Endothelial cell of umbilical vein (primary cell): ENCODE results near the gene TERF2IP. TPM values are rescaled to one million over a fixed set of nuclear protein-coding genes. Genes with fewer than 3 reads are reported as not detected.

Source experiments
- BruUV-seq: library from RNA; stranded (reverse); fragments of 400-500 nt; replicated peaks from 2 replicates; lab custom pipeline; 2021; lab: Mats Ljungman, UMichigan
- CTCF ChIA-PET: fragments of 300-600, 350-600 bp; sonication (Branson Sonifier 250); formaldehyde crosslinking; loops from one replicate; lab custom pipeline; 2021; ENCODE audit warnings: antibody characterized with exemption, inconsistent platforms; lab: Charles Lee
- POLR2A ChIA-PET: fragments of 300-600, 350-600 bp; sonication (Branson Sonifier 250); formaldehyde crosslinking; loops from one replicate; lab custom pipeline; 2021; ENCODE audit warnings: antibody characterized with exemption, inconsistent platforms; lab: Charles Lee
- DNase-seq: peaks from one replicate; pipeline ENCODE4 v3.0.0-alpha.2; 2011; ENCODE audit warnings: low read depth, low spot score
- FAIRE-seq: peaks from 2 replicates; lab custom pipeline; 2011; peaks lifted over from hg19 to GRCh38; lab: Jason Lieb, UNC
- H2AFZ ChIP-seq: 2 replicates; pipeline ENCODE4 v1.6.0; 2012; ENCODE audit warnings: low read depth, low read length, control low read depth, inconsistent platforms
- H3K27ac ChIP-seq: 2 replicates; pipeline ENCODE4 v1.5.1; 2011; ENCODE audit warnings: low read depth, mild to moderate bottlenecking, control low read depth, low read length, moderate library complexity; ENCODE audit not compliant: insufficient read depth
- H3K27me3 ChIP-seq, 2 experiments: 2 replicates each; pipeline versions ENCODE4 v1.6.0 to v1.6.1; 2011; ENCODE audit warnings: low read length in 2 of 2, mixed read lengths in 1 of 2; ENCODE audit not compliant: control insufficient read depth in 2 of 2, insufficient read depth in 2 of 2
- H3K36me3 ChIP-seq, 2 experiments: 2 replicates in 1 of 2; 3 replicates in 1 of 2; pipeline ENCODE4 v1.5.1; 2011; ENCODE audit warnings: low read length in 2 of 2, mild to moderate bottlenecking in 1 of 2, moderate library complexity in 1 of 2; ENCODE audit not compliant: control insufficient read depth in 2 of 2, insufficient read depth in 2 of 2; ENCODE audit errors: extremely low read depth in 1 of 2
- H3K4me1 ChIP-seq: 3 replicates; pipeline ENCODE4 v1.5.1; 2011; ENCODE audit warnings: mild to moderate bottlenecking, low read length; ENCODE audit not compliant: control insufficient read depth, insufficient read depth; ENCODE audit errors: extremely low read depth
- H3K4me2 ChIP-seq: 2 replicates; pipeline ENCODE4 v1.6.1; 2011; ENCODE audit warnings: low read length, control low read depth, mixed read lengths; ENCODE audit not compliant: insufficient read depth
- H3K4me3 ChIP-seq, 3 experiments: fragments of 200-600 bp in 1 of 3; sonication (generic), shearing (Covaris generic) in 1 of 3; replicated peaks in 1 of 3; 2 replicates each; pipeline ENCODE4 v1.5.1; 2011 to 2016; ENCODE audit warnings: control low read depth in 3 of 3, low read length in 3 of 3, mild to moderate bottlenecking in 2 of 3, inconsistent platforms in 1 of 3, low read depth in 1 of 3, moderate library complexity in 1 of 3; ENCODE audit not compliant: insufficient read depth in 1 of 3
- H3K79me2 ChIP-seq: 2 replicates; pipeline ENCODE4 v1.6.0; 2012; ENCODE audit warnings: low read length, inconsistent platforms; ENCODE audit not compliant: control insufficient read depth, insufficient read depth
- H3K9ac ChIP-seq: replicated peaks from 2 replicates; pipeline ENCODE3; 2011; ENCODE audit warnings: low read length, control low read depth; ENCODE audit not compliant: insufficient read depth; ENCODE audit errors: extremely low read depth
- H3K9me1 ChIP-seq: replicated peaks from 3 replicates; pipeline ENCODE4 v1.6.0; 2011; ENCODE audit warnings: mild to moderate bottlenecking, low read length; ENCODE audit not compliant: control insufficient read depth, insufficient read depth; ENCODE audit errors: extremely low read depth
- H3K9me3 ChIP-seq: replicated peaks from 2 replicates; pipeline ENCODE4 v1.5.1; 2012; ENCODE audit warnings: low read length, inconsistent platforms; ENCODE audit not compliant: control insufficient read depth, insufficient read depth
- H4K20me1 ChIP-seq: replicated peaks from 2 replicates; pipeline ENCODE3; 2011; ENCODE audit warnings: mild to moderate bottlenecking, low read length; ENCODE audit not compliant: control insufficient read depth, insufficient read depth; ENCODE audit errors: extremely low read depth
- CTCF ChIP-seq, 2 donors: IDR thresholded peaks; 1 replicate in 1 of 2; 2 replicates in 1 of 2; pipeline ENCODE4 v1.5.1; 2011; ENCODE audit warnings: low read length in 2 of 2, mild to moderate bottlenecking in 2 of 2, moderate library complexity in 2 of 2, control low read depth in 1 of 2, inconsistent platforms in 1 of 2, low read depth in 1 of 2; ENCODE audit not compliant: insufficient read depth in 1 of 2; ENCODE audit errors: extremely low read depth in 1 of 2
- EZH2 ChIP-seq: IDR thresholded peaks from 2 replicates; pipeline ENCODE4 v1.6.1; 2012; ENCODE audit warnings: borderline replicate concordance, low read depth, mild to moderate bottlenecking, moderate library complexity, low read length, inconsistent platforms; ENCODE audit not compliant: severe bottlenecking
- FOS ChIP-seq: IDR thresholded peaks from 2 replicates; pipeline ENCODE4 v1.6.1; 2011; ENCODE audit warnings: mild to moderate bottlenecking, low read length, moderate library complexity, borderline replicate concordance; ENCODE audit not compliant: insufficient read depth
- GATA2 ChIP-seq: IDR thresholded peaks from 2 replicates; pipeline ENCODE4 v1.7.0; 2011; ENCODE audit warnings: low read depth, mild to moderate bottlenecking, moderate library complexity, mixed read lengths, low read length; ENCODE audit not compliant: insufficient read length, insufficient read depth
- JUN ChIP-seq: IDR thresholded peaks from 2 replicates; pipeline ENCODE4 v1.6.1; 2011; ENCODE audit warnings: borderline replicate concordance, low read depth; ENCODE audit not compliant: insufficient read length, insufficient read depth
- MYC ChIP-seq: IDR thresholded peaks from one replicate; pipeline ENCODE4 v1.6.1; 2011; ENCODE audit warnings: mild to moderate bottlenecking, low read depth, low read length
- POLR2A ChIP-seq: IDR thresholded peaks from 2 replicates; pipeline ENCODE4 v1.6.1; 2012; ENCODE audit warnings: low read depth, mild to moderate bottlenecking, control low read depth, low read length
- POLR2AphosphoS5 ChIP-seq: IDR thresholded peaks from 2 replicates; pipeline ENCODE4 v1.6.1; 2012; ENCODE audit warnings: low read depth, mild to moderate bottlenecking, control low read depth, low read length, moderate library complexity; ENCODE audit not compliant: insufficient read depth
- dilution Hi-C: fragments of 300-500 bp; cut with MboI; formaldehyde crosslinking; loops from one replicate; pipeline ENCODE4 v1.15.0; 2019; ENCODE audit warnings: low sequenced_read_pairs; ENCODE audit not compliant: extremely low pct_ligation_motif_present
- intact Hi-C: fragments of 100-400 bp; cut with micrococcal nuclease; formaldehyde crosslinking; loops from one replicate; pipeline ENCODE4 v1.10.0; 2022
- polyA plus RNA-seq, 4 experiments: library from polyadenylated mRNA; depleted of rRNA in 3 of 4; stranded (reverse) in 3 of 4; unstranded in 1 of 4; fragments of >200 nt; gene quantifications; 2 replicates each; pipeline versions ENCODE4 v1.2.1 to v1.2.3, GENCODE V29; 2011 to 2012; ENCODE audit warnings: missing spikeins in 1 of 4
- total RNA-seq: library from RNA; stranded (reverse); gene quantifications from 2 replicates; pipeline ENCODE4 v1.2.3, GENCODE V29; 2021
- TF ChIP-seq, protein P1 (sequence below): IDR thresholded peaks from 2 replicates; pipeline ENCODE4 v1.6.1; 2011; ENCODE audit not compliant: insufficient read depth, insufficient read length

Gene TERF2IP
- total and polyA plus RNA-seq, 2 donors (not counting 3 experiments of a cell fraction or from before 2014, with no cell fraction given): 19.0 to 41.5 TPM

DNA sequence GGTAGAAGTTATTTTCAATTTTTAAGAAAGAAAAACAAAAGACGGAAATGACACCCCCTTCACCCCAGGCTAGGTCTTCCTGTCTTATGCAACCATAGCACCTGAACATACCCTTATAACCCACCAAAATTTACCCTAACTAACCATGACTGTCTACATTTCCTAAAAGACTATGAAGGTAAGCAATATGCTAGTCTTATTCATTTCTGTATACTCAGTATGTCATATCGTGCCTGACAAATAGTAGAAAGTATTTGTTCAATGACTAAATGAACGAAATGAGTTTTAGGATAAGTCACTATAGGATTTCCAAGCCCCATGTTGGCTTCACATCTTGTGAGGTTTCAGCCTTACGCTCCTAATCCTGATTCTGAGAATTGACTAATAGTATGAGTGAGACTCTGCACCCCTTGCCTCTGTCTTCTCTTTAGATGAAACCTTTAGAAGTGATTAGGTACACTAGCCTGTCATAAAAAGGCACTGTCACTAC, 31.0 kb upstream of the TERF2IP start:
- H3K4me2 ChIP-seq: no peak overlapping the region
- H3K36me3 ChIP-seq: peaks cover 11 to 12% of the 10 kb centered on the region in 2 experiments
- no peak overlapping the region for H3K4me3 ChIP-seq
- FAIRE-seq (no peak), DNase-seq (no peak)
- no peaks in the 10 kb centered on the region for H3K27me3 ChIP-seq
- TF ChIP-seq JUN: no peak
- no peak for TF ChIP-seq POLR2AphosphoS5
- no peak for TF ChIP-seq POLR2A
- TF ChIP-seq, protein P1, sequence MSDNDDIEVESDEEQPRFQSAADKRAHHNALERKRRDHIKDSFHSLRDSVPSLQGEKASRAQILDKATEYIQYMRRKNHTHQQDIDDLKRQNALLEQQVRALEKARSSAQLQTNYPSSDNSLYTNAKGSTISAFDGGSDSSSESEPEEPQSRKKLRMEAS: no peak
- TF ChIP-seq GATA2: no peak
- TF ChIP-seq MYC: no peak
- H3K27ac ChIP-seq: no peak overlapping the region
- no peaks in the 10 kb centered on the region for H3K9me1 ChIP-seq
- BruUV-seq: no TSS peak
- no peaks in the 10 kb centered on the region for H3K9me3 ChIP-seq
- intact Hi-C loops (no loop called here), dilution Hi-C loops (no loop called here)
- peaks cover 4% of the 10 kb centered on the region for H3K4me1 ChIP-seq
- ChIA-PET POLR2A (no interaction called here), CTCF (no interaction called here)
- H2AFZ ChIP-seq: no peak overlapping the region
- peaks cover 2% of the 10 kb centered on the region for H3K79me2 ChIP-seq
- no peaks in the 10 kb centered on the region for H4K20me1 ChIP-seq
- H3K9ac ChIP-seq: no peak overlapping the region

- H3K9me3 ChIP-seq: no peaks in the 10 kb centered on the region
- no peak overlapping the region for H2AFZ ChIP-seq
- ChIA-PET CTCF (no interaction called here), POLR2A (no interaction called here)
- no peak overlapping the region for H3K27ac ChIP-seq
- FAIRE-seq (no peak), DNase-seq (no peak)
- peaks cover 10 to 11% of the 10 kb centered on the region in 2 experiments for H3K36me3 ChIP-seq
- H3K27me3 ChIP-seq: no peaks in the 10 kb centered on the region
- H3K4me3 ChIP-seq: no peak overlapping the region
- no peak overlapping the region for H3K4me2 ChIP-seq
- H3K9me1 ChIP-seq: no peaks in the 10 kb centered on the region
- peaks cover 10% of the 10 kb centered on the region for H3K4me1 ChIP-seq
- no peak for TF ChIP-seq GATA2
- TF ChIP-seq JUN: no peak
- TF ChIP-seq POLR2A: no peak
- TF ChIP-seq CTCF (IDR thresholded peaks at IDR 0.05; ENCODE audit: extremely low read depth in 1 of 2, insufficient read depth in 1 of 2, low read depth in 1 of 2, low read length in 2 of 2): no peak
- no peak for TF ChIP-seq POLR2AphosphoS5
- TF ChIP-seq, protein P1: no peak
- TF ChIP-seq MYC: no peak
- no peak for TF ChIP-seq FOS
- no peak for TF ChIP-seq EZH2
- no peak overlapping the region for H3K9ac ChIP-seq
- dilution Hi-C loops (no loop called here), intact Hi-C loops (no loop called here)
- peaks cover 7% of the 10 kb centered on the region for H3K79me2 ChIP-seq
- no peaks in the 10 kb centered on the region for H4K20me1 ChIP-seq
- BruUV-seq: no TSS peak
Measured at GRCh38 chr16:75617121-75617520, 30.5 kb upstream of the TERF2IP start.
